HCT116 (cell line): ENCODE results near the gene SMOC1.

Experiments
- EGR1 ChIP-seq: IDR thresholded peaks from 2 replicates; pipeline ENCODE4 v1.6.1; 2012; ENCODE audit warnings: low read depth
- SIN3A ChIP-seq: IDR thresholded peaks from 2 replicates; pipeline ENCODE4 v1.6.1; 2012; ENCODE audit warnings: low read depth

GRCh38 chr14:69959136-69959535 lies 79.9 kb downstream of the SMOC1 start:
- no peak for TF ChIP-seq SIN3A
- no peak for TF ChIP-seq EGR1
